IMR-90 (cell line): ENCODE measurements around the gene ITGA1.

ENCODE experiments used
- MXI1 ChIP-seq: IDR thresholded peaks from 2 replicates; pipeline ENCODE4 v1.6.1; 2012; ENCODE audit warnings: low read depth, mild to moderate bottlenecking, low read length, moderate library complexity, borderline replicate concordance
- POLR2A ChIP-seq: IDR thresholded peaks from 2 replicates; pipeline ENCODE4 v1.6.1; 2012; ENCODE audit warnings: mild to moderate bottlenecking, low read depth, low read length
- RAD21 ChIP-seq: IDR thresholded peaks from 2 replicates; pipeline ENCODE4 v1.6.1; 2012; ENCODE audit warnings: low read length, improper control_type of control experiment
- SMC3 ChIP-seq: fragments of 150-350 bp; IDR thresholded peaks from 2 replicates; pipeline ENCODE4 v1.6.1; 2016; ENCODE audit warnings: low read depth, mild to moderate bottlenecking, antibody characterized with exemption, low read length, moderate library complexity
- TF ChIP-seq, protein P1 (sequence below): fragments of 150-350 bp; IDR thresholded peaks from 2 replicates; pipeline ENCODE4 v1.6.1; 2016; ENCODE audit warnings: low read depth, mild to moderate bottlenecking, low read length, moderate library complexity, borderline replicate concordance
- TF ChIP-seq, protein P2 (sequence below): fragments of 150-350 bp; IDR thresholded peaks from 2 replicates; pipeline ENCODE4 v1.6.1; 2017; ENCODE audit warnings: mild to moderate bottlenecking, antibody characterized with exemption, low read length, low read depth
- TF ChIP-seq, protein P3 (sequence below): conservative IDR thresholded peaks from 2 replicates; pipeline ENCODE4 v1.5.1; 2012; ENCODE audit warnings: mild to moderate bottlenecking, low read depth, low read length, improper control_type of control experiment

DNA sequence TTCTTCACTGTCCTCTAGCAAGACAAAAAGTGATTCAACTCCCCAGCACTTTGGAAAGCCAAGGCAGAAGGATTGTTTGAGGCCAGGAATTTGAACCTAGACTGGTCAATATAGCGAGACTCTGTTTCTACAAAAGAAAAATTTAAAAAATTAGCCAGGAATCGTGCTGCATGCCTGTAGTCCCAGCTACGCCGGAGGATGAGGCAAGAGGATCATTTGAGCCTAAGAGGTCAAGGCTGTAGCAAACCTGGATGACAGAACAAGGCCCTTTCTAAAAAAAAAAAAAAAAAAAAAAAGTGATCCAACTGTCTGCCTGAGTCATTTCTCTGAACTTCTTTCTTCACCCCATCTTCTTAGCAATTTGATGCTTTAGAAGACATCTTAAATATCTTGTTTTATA, 213.8 kb downstream of the ITGA1 start:
- TF ChIP-seq POLR2A (no peak), RAD21 (no peak), MXI1 (no peak), SMC3 (no peak)
- TF ChIP-seq, protein P1, sequence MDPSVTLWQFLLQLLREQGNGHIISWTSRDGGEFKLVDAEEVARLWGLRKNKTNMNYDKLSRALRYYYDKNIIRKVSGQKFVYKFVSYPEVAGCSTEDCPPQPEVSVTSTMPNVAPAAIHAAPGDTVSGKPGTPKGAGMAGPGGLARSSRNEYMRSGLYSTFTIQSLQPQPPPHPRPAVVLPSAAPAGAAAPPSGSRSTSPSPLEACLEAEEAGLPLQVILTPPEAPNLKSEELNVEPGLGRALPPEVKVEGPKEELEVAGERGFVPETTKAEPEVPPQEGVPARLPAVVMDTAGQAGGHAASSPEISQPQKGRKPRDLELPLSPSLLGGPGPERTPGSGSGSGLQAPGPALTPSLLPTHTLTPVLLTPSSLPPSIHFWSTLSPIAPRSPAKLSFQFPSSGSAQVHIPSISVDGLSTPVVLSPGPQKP: no peak
- TF ChIP-seq, protein P2, sequence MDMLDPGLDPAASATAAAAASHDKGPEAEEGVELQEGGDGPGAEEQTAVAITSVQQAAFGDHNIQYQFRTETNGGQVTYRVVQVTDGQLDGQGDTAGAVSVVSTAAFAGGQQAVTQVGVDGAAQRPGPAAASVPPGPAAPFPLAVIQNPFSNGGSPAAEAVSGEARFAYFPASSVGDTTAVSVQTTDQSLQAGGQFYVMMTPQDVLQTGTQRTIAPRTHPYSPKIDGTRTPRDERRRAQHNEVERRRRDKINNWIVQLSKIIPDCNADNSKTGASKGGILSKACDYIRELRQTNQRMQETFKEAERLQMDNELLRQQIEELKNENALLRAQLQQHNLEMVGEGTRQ: no peak
- TF ChIP-seq, protein P3, sequence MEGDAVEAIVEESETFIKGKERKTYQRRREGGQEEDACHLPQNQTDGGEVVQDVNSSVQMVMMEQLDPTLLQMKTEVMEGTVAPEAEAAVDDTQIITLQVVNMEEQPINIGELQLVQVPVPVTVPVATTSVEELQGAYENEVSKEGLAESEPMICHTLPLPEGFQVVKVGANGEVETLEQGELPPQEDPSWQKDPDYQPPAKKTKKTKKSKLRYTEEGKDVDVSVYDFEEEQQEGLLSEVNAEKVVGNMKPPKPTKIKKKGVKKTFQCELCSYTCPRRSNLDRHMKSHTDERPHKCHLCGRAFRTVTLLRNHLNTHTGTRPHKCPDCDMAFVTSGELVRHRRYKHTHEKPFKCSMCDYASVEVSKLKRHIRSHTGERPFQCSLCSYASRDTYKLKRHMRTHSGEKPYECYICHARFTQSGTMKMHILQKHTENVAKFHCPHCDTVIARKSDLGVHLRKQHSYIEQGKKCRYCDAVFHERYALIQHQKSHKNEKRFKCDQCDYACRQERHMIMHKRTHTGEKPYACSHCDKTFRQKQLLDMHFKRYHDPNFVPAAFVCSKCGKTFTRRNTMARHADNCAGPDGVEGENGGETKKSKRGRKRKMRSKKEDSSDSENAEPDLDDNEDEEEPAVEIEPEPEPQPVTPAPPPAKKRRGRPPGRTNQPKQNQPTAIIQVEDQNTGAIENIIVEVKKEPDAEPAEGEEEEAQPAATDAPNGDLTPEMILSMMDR: no peak
